Measurements from ENCODE around the gene FAM43B.

The FAM43B gene

GRCh38 chr1:20538760-20539551, 13.4 kb upstream of the FAM43B start:
- Histone ChIP-seq H3K23ac (ENCODE audit: low read length) (no peak overlapping the region), H4K5ac (ENCODE audit: low read length) (no peak overlapping the region), H2BK15ac (replicated peaks; ENCODE audit: low read depth) (no peak overlapping the region), H3K27me3 (ENCODE audit: insufficient read depth, low read length, poor library complexity) (no peaks in the 10 kb centered on the region), H3K36me3 (ENCODE audit: control insufficient read depth, insufficient read depth, low read length) (no peaks in the 10 kb centered on the region), H3K79me2 (ENCODE audit: control insufficient read depth, insufficient read depth, low read length) (no peaks in the 10 kb centered on the region), H3K79me1 (ENCODE audit: low read length) (no peaks in the 10 kb centered on the region), H2BK5ac (ENCODE audit: low read length) (no peak overlapping the region), H2AK5ac (ENCODE audit: low read length) (no peak overlapping the region), H3K18ac (ENCODE audit: low read length) (no peak overlapping the region), H3K56ac (ENCODE audit: low read length) (no peak overlapping the region), H3K4ac (ENCODE audit: low read depth, low read length) (no peak overlapping the region), H3K4me2 (ENCODE audit: low read length) (no peak overlapping the region), H3K27ac (ENCODE audit: low read depth, low read length) (no peak overlapping the region), H4K8ac (ENCODE audit: low read depth, low read length) (no peak overlapping the region), H3K4me3 (ENCODE audit: low read length) (no peak overlapping the region), H3K9ac (ENCODE audit: low read length) (no peak overlapping the region), H2BK120ac (ENCODE audit: low read depth, low read length) (no peak overlapping the region), H3K4me1 (ENCODE audit: control insufficient read depth, low read depth, low read length) (no peaks in the 10 kb centered on the region)
- no CpG with 5 or more reads among the region's 3 CpGs for WGBS (ENCODE audit: extremely low coverage, insufficient coverage, low lambda C conversion rate)
- DNase-seq, result no peak

GRCh38 chr1:20540281-20540680, 12.1 kb upstream of the FAM43B start:
- Histone ChIP-seq H3K4me1 (ENCODE audit: control insufficient read depth, low read depth, low read length) (no peaks in the 10 kb centered on the region), H3K79me1 (ENCODE audit: low read length) (no peaks in the 10 kb centered on the region), H4K5ac (ENCODE audit: low read length) (no peak overlapping the region), H4K8ac (ENCODE audit: low read depth, low read length) (no peak overlapping the region), H2AK5ac (ENCODE audit: low read length) (no peak overlapping the region), H3K4ac (ENCODE audit: low read depth, low read length) (no peak overlapping the region), H3K18ac (ENCODE audit: low read length) (no peak overlapping the region), H3K4me3 (ENCODE audit: low read length) (no peak overlapping the region), H3K23ac (ENCODE audit: low read length) (no peak overlapping the region), H3K27ac (ENCODE audit: low read depth, low read length) (no peak overlapping the region), H3K56ac (ENCODE audit: low read length) (no peak overlapping the region), H2BK15ac (replicated peaks; ENCODE audit: low read depth) (no peak overlapping the region), H3K9ac (ENCODE audit: low read length) (no peak overlapping the region), H2BK120ac (ENCODE audit: low read depth, low read length) (no peak overlapping the region), H3K36me3 (ENCODE audit: control insufficient read depth, insufficient read depth, low read length) (no peaks in the 10 kb centered on the region), H3K79me2 (ENCODE audit: control insufficient read depth, insufficient read depth, low read length) (no peaks in the 10 kb centered on the region), H3K4me2 (ENCODE audit: low read length) (no peak overlapping the region), H2BK5ac (ENCODE audit: low read length) (no peak overlapping the region), H3K27me3 (ENCODE audit: insufficient read depth, low read length, poor library complexity) (no peaks in the 10 kb centered on the region)
- WGBS (ENCODE audit: extremely low coverage, insufficient coverage, low lambda C conversion rate), result no CpG with 5 or more reads among the region's 1 CpG
- DNase-seq, result no peak

- H3K79me1 ChIP-seq (ENCODE audit: low read length), result no peaks in the 10 kb centered on the region
- H3K9ac ChIP-seq (ENCODE audit: low read length), result no peak overlapping the region
- no peak overlapping the region for H2BK15ac ChIP-seq (replicated peaks; ENCODE audit: low read depth)
- H3K79me2 ChIP-seq (ENCODE audit: control insufficient read depth, insufficient read depth, low read length), result no peaks in the 10 kb centered on the region
- no peak for DNase-seq
- H3K18ac ChIP-seq (ENCODE audit: low read length), result no peak overlapping the region
- no peak overlapping the region for H3K23ac ChIP-seq (ENCODE audit: low read length)
- H3K36me3 ChIP-seq (ENCODE audit: control insufficient read depth, insufficient read depth, low read length), result no peaks in the 10 kb centered on the region
- H2BK5ac ChIP-seq (ENCODE audit: low read length), result no peak overlapping the region
- no peak overlapping the region for H3K27ac ChIP-seq (ENCODE audit: low read depth, low read length)
- no CpG with 5 or more reads among the region's 3 CpGs for WGBS (ENCODE audit: extremely low coverage, insufficient coverage, low lambda C conversion rate)
- H3K27me3 ChIP-seq (ENCODE audit: insufficient read depth, low read length, poor library complexity), result no peaks in the 10 kb centered on the region
- H2AK5ac ChIP-seq (ENCODE audit: low read length), result no peak overlapping the region
- H3K56ac ChIP-seq (ENCODE audit: low read length), result no peak overlapping the region
- no peak overlapping the region for H3K4ac ChIP-seq (ENCODE audit: low read depth, low read length)
- H2BK120ac ChIP-seq (ENCODE audit: low read depth, low read length), result no peak overlapping the region
- no peak overlapping the region for H4K5ac ChIP-seq (ENCODE audit: low read length)
- no peak overlapping the region for H3K4me3 ChIP-seq (ENCODE audit: low read length)
- no peak overlapping the region for H4K8ac ChIP-seq (ENCODE audit: low read depth, low read length)
- no peak overlapping the region for H3K4me2 ChIP-seq (ENCODE audit: low read length)
- no peaks in the 10 kb centered on the region for H3K4me1 ChIP-seq (ENCODE audit: control insufficient read depth, low read depth, low read length)
Observed at GRCh38 chr1:20546637-20547036, 5.7 kb upstream of the FAM43B start.

- Histone ChIP-seq H3K23ac (ENCODE audit: low read length) (no peak overlapping the region), H2BK5ac (ENCODE audit: low read length) (no peak overlapping the region), H3K9ac (ENCODE audit: low read length) (no peak overlapping the region), H4K5ac (ENCODE audit: low read length) (no peak overlapping the region), H4K8ac (ENCODE audit: low read depth, low read length) (no peak overlapping the region), H3K27me3 (ENCODE audit: insufficient read depth, low read length, poor library complexity) (peaks cover 32% of the 10 kb centered on the region), H3K79me2 (ENCODE audit: control insufficient read depth, insufficient read depth, low read length) (no peaks in the 10 kb centered on the region), H3K36me3 (ENCODE audit: control insufficient read depth, insufficient read depth, low read length) (no peaks in the 10 kb centered on the region), H3K4me1 (ENCODE audit: control insufficient read depth, low read depth, low read length) (no peaks in the 10 kb centered on the region), H3K56ac (ENCODE audit: low read length) (no peak overlapping the region), H3K27ac (ENCODE audit: low read depth, low read length) (no peak overlapping the region), H3K4ac (ENCODE audit: low read depth, low read length) (no peak overlapping the region), H3K4me2 (ENCODE audit: low read length) (no peak overlapping the region), H2BK15ac (replicated peaks; ENCODE audit: low read depth) (no peak overlapping the region), H3K4me3 (ENCODE audit: low read length) (no peak overlapping the region), H3K79me1 (ENCODE audit: low read length) (no peaks in the 10 kb centered on the region), H2BK120ac (ENCODE audit: low read depth, low read length) (no peak overlapping the region), H2AK5ac (ENCODE audit: low read length) (no peak overlapping the region), H3K18ac (ENCODE audit: low read length) (no peak overlapping the region)
- DNase-seq, result no peak
- WGBS (ENCODE audit: extremely low coverage, insufficient coverage, low lambda C conversion rate), result no CpG with 5 or more reads among the region's 3 CpGs
Observed at GRCh38 chr1:20551161-20551560, 1.2 kb upstream of the FAM43B start.

- no peaks in the 10 kb centered on the region for H3K79me1 ChIP-seq (ENCODE audit: low read length)
- H3K4ac ChIP-seq (ENCODE audit: low read depth, low read length), result no peak overlapping the region
- H4K5ac ChIP-seq (ENCODE audit: low read length), result no peak overlapping the region
- H2BK5ac ChIP-seq (ENCODE audit: low read length), result no peak overlapping the region
- no peak overlapping the region for H2BK120ac ChIP-seq (ENCODE audit: low read depth, low read length)
- no CpG with 5 or more reads among the region's 82 CpGs for WGBS (ENCODE audit: extremely low coverage, insufficient coverage, low lambda C conversion rate)
- H3K4me1 ChIP-seq (ENCODE audit: control insufficient read depth, low read depth, low read length), result no peaks in the 10 kb centered on the region
- no peak overlapping the region for H2AK5ac ChIP-seq (ENCODE audit: low read length)
- no peaks in the 10 kb centered on the region for H3K36me3 ChIP-seq (ENCODE audit: control insufficient read depth, insufficient read depth, low read length)
- H2BK15ac ChIP-seq (replicated peaks; ENCODE audit: low read depth), result no peak overlapping the region
- no peaks in the 10 kb centered on the region for H3K79me2 ChIP-seq (ENCODE audit: control insufficient read depth, insufficient read depth, low read length)
- H3K9ac ChIP-seq (ENCODE audit: low read length), result peak overlapping the region; percentile 44
- peak overlapping the region; percentile 73 for H3K56ac ChIP-seq (ENCODE audit: low read length)
- no peak overlapping the region for H4K8ac ChIP-seq (ENCODE audit: low read depth, low read length)
- H3K23ac ChIP-seq (ENCODE audit: low read length), result peak overlapping the region; percentile 59
- no peak overlapping the region for H3K4me3 ChIP-seq (ENCODE audit: low read length)
- H3K18ac ChIP-seq (ENCODE audit: low read length), result no peak overlapping the region
- peak; percentile 57 for DNase-seq
- H3K27ac ChIP-seq (ENCODE audit: low read depth, low read length), result no peak overlapping the region
- peaks cover 32% of the 10 kb centered on the region for H3K27me3 ChIP-seq (ENCODE audit: insufficient read depth, low read length, poor library complexity)
- H3K4me2 ChIP-seq (ENCODE audit: low read length), result peak overlapping the region; percentile 75
Observed at GRCh38 chr1:20552728-20553445, 514 bp downstream of the FAM43B start.
